G401.6 (cell line): ENCODE results near the gene MTIF2.
"Not testable (repeated sequence)": the region's sequence is repeated elsewhere in the genome, so short reads cannot be mapped to it uniquely, and the experiment has no call there.

Experiments
- FAIRE-seq: peaks from 2 replicates; lab custom pipeline; 2012; peaks lifted over from hg19 to GRCh38; lab: Jason Lieb, UNC

Gene MTIF2

GRCh38 chr2:55242617-55243016 lies 26.4 kb downstream of the MTIF2 start:
- FAIRE-seq, result no peak

GRCh38 chr2:55241582-55241981 lies 27.4 kb downstream of the MTIF2 start:
- not testable (repeated sequence) for FAIRE-seq

- FAIRE-seq, result no peak
Measured at GRCh38 chr2:55239656-55240222, 29.3 kb downstream of the MTIF2 start.

GRCh38 chr2:55236992-55237543 lies 32.0 kb downstream of the MTIF2 start:
- no peak for FAIRE-seq

- FAIRE-seq, result peak; percentile 23
Measured at GRCh38 chr2:55235724-55236538, 33.1 kb downstream of the MTIF2 start.

GRCh38 chr2:55233658-55233940 lies 35.4 kb downstream of the MTIF2 start:
- FAIRE-seq, result no peak

GRCh38 chr2:55232863-55233657 lies 36.0 kb downstream of the MTIF2 start:
- FAIRE-seq, result no peak

GRCh38 chr2:55232084-55232862 lies 36.8 kb downstream of the MTIF2 start, which contains the start of the genes CLHC1 and RPS27A:
CLHC1 (minus strand) TSS chr2:55232293; CDS start chr2:55222411, 9,882 bp downstream.
RPS27A (plus strand) TSS chr2:55232688; CDS start chr2:55232825, 137 bp downstream.
- FAIRE-seq, result peak; percentile 97

GRCh38 chr2:55231546-55232083 lies 37.4 kb downstream of the MTIF2 start:
- no peak for FAIRE-seq

- no peak for FAIRE-seq
Measured at GRCh38 chr2:55230551-55230950, 38.5 kb downstream of the MTIF2 start.

- FAIRE-seq, result no peak
Measured at GRCh38 chr2:55229221-55229620, 39.8 kb downstream of the MTIF2 start.

- FAIRE-seq, result no peak
Measured at GRCh38 chr2:55228226-55228563, 40.8 kb downstream of the MTIF2 start.

- FAIRE-seq, result not testable (repeated sequence)
Measured at GRCh38 chr2:55227437-55228225, 41.4 kb downstream of the MTIF2 start.

GRCh38 chr2:55225481-55226020 lies 43.5 kb downstream of the MTIF2 start:
- FAIRE-seq, result no peak

GRCh38 chr2:55224761-55225261 lies 44.2 kb downstream of the MTIF2 start:
- no peak for FAIRE-seq

GRCh38 chr2:55223958-55224760 lies 44.9 kb downstream of the MTIF2 start:
- FAIRE-seq, result no peak

- no peak for FAIRE-seq
Measured at GRCh38 chr2:55213822-55214221, 55.2 kb downstream of the MTIF2 start.

GRCh38 chr2:55204950-55205349 lies 64.1 kb downstream of the MTIF2 start:
- FAIRE-seq, result no peak

- FAIRE-seq, result no peak
Measured at GRCh38 chr2:55204536-55204935, 64.5 kb downstream of the MTIF2 start.

GRCh38 chr2:55200416-55200815 lies 68.6 kb downstream of the MTIF2 start:
- FAIRE-seq, result no peak
